ENCODE data around the gene PIP5KL1.

- no peak for TF ChIP-seq EZH2 (IDR thresholded peaks at IDR 0.05; ENCODE audit: borderline replicate concordance, insufficient read depth, low read length, poor library complexity, severe bottlenecking)
- no peak for TF ChIP-seq CTCF (IDR thresholded peaks at IDR 0.05; ENCODE audit: poor library complexity, severe bottlenecking)
- TF ChIP-seq RAD21 (conservative IDR thresholded peaks at IDR 0.05), result no peak
- TF ChIP-seq MXI1 (conservative IDR thresholded peaks at IDR 0.05; ENCODE audit: poor library complexity, severe bottlenecking), result no peak
- no peak for TF ChIP-seq TAF1 (IDR thresholded peaks at IDR 0.05; ENCODE audit: low read depth)
- TF ChIP-seq POLR2AphosphoS5 (IDR thresholded peaks at IDR 0.05), result no peak
- no peak for TF ChIP-seq EP300 (conservative IDR thresholded peaks at IDR 0.05; ENCODE audit: poor library complexity, severe bottlenecking)
- TF ChIP-seq SMC3 (conservative IDR thresholded peaks at IDR 0.05; ENCODE audit: poor library complexity), result no peak
- TF ChIP-seq REST (IDR thresholded peaks at IDR 0.05; ENCODE audit: borderline replicate concordance), result no peak
Observed at GRCh38 chr9:127929625-127929979, 975 bp downstream of the PIP5KL1 start.

All from neural cell (in vitro differentiated cells).